ENCODE data around the gene GNL3. TPM values are rescaled to one million over a fixed set of nuclear protein-coding genes. Genes with fewer than 3 reads are reported as not detected.

The GNL3 gene
- total RNA-seq, 1 experiment from 2014 or later: 92.6 TPM

GRCh38 chr3:52678265-52679198 is 7.3 kb upstream of the GNL3 start:
- Histone ChIP-seq H3K27me3 (replicated peaks) (no peaks in the 10 kb centered on the region), H3K9me3 (replicated peaks) (no peaks in the 10 kb centered on the region), H3K4me3 (no peak overlapping the region), H3K4me1 (replicated peaks) (0 out of 2 replicates have a peak, but pooled peaks cover 4% of the 10 kb centered on the region), H3K36me3 (peaks cover 59% of the 10 kb centered on the region), H3K27ac (no peak overlapping the region)
- no peak for DNase-seq (ENCODE audit: low read depth in 1 of 2, low spot score in 2 of 2)

GRCh38 chr3:52679199-52679538 is 6.7 kb upstream of the GNL3 start:
- peaks cover 58% of the 10 kb centered on the region for H3K36me3 ChIP-seq
- no peaks in the 10 kb centered on the region for H3K9me3 ChIP-seq (replicated peaks)
- no peak overlapping the region for H3K4me3 ChIP-seq
- no peaks in the 10 kb centered on the region for H3K27me3 ChIP-seq (replicated peaks)
- no peak overlapping the region for H3K27ac ChIP-seq
- H3K4me1 ChIP-seq (replicated peaks): 0 out of 2 replicates have a peak, but pooled peaks cover 4% of the 10 kb centered on the region
- no peak for DNase-seq (ENCODE audit: low read depth in 1 of 2, low spot score in 2 of 2)

GRCh38 chr3:52679811-52680210 is 6.0 kb upstream of the GNL3 start:
- H3K27me3 ChIP-seq (replicated peaks): no peaks in the 10 kb centered on the region
- H3K9me3 ChIP-seq (replicated peaks): no peaks in the 10 kb centered on the region
- no peak overlapping the region for H3K4me3 ChIP-seq
- DNase-seq (ENCODE audit: low read depth in 1 of 2, low spot score in 2 of 2): no peak
- H3K36me3 ChIP-seq: peaks cover 56% of the 10 kb centered on the region
- H3K27ac ChIP-seq: no peak overlapping the region
- H3K4me1 ChIP-seq (replicated peaks): peaks cover 7% of the 10 kb centered on the region; the same call in 1 of the 2 replicates

DNA sequence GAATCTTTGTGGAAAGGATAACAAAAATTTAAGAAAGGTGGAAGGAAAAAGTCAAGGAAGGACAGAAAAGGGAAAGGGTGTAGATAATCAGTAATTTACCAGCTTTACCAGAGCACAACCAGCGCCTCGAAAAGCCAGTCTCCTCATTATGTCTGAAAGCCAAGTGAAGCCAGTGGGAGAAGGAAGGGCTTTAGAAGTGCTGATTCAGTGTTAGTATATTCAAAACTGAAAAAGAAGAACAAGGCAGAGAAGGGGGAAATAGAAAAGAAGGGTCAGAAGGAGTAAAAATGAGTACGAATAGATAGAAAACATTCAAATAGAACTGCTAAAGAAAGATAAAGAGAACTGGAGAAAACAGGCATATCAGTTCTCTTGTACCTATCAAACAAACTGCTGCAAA is 4.2 kb upstream of the GNL3 start:
- no peak overlapping the region for H3K27ac ChIP-seq
- peaks cover 8% of the 10 kb centered on the region; the same call in 1 of the 2 replicates for H3K4me1 ChIP-seq (replicated peaks)
- DNase-seq (ENCODE audit: low read depth in 1 of 2, low spot score in 2 of 2): no peak
- H3K4me3 ChIP-seq: no peak overlapping the region
- no peaks in the 10 kb centered on the region for H3K27me3 ChIP-seq (replicated peaks)
- no peaks in the 10 kb centered on the region for H3K9me3 ChIP-seq (replicated peaks)
- H3K36me3 ChIP-seq: peaks cover 57% of the 10 kb centered on the region

GRCh38 chr3:52682016-52682415 is 3.8 kb upstream of the GNL3 start:
- no peaks in the 10 kb centered on the region for H3K9me3 ChIP-seq (replicated peaks)
- H3K27me3 ChIP-seq (replicated peaks): no peaks in the 10 kb centered on the region
- H3K4me1 ChIP-seq (replicated peaks): peaks cover 12% of the 10 kb centered on the region; the same call in 1 of the 2 replicates
- no peak overlapping the region for H3K27ac ChIP-seq
- no peak for DNase-seq (ENCODE audit: low read depth in 1 of 2, low spot score in 2 of 2)
- peaks cover 57% of the 10 kb centered on the region for H3K36me3 ChIP-seq
- H3K4me3 ChIP-seq: no peak overlapping the region

GRCh38 chr3:52683611-52684010 is 2.2 kb upstream of the GNL3 start:
- H3K36me3 ChIP-seq: peaks cover 59% of the 10 kb centered on the region
- no peak for DNase-seq (ENCODE audit: low read depth in 1 of 2, low spot score in 2 of 2)
- H3K4me1 ChIP-seq (replicated peaks): peaks cover 15% of the 10 kb centered on the region; the same call in 1 of the 2 replicates
- no peak overlapping the region for H3K4me3 ChIP-seq
- no peaks in the 10 kb centered on the region for H3K9me3 ChIP-seq (replicated peaks)
- no peaks in the 10 kb centered on the region for H3K27me3 ChIP-seq (replicated peaks)
- H3K27ac ChIP-seq: no peak overlapping the region

DNA sequence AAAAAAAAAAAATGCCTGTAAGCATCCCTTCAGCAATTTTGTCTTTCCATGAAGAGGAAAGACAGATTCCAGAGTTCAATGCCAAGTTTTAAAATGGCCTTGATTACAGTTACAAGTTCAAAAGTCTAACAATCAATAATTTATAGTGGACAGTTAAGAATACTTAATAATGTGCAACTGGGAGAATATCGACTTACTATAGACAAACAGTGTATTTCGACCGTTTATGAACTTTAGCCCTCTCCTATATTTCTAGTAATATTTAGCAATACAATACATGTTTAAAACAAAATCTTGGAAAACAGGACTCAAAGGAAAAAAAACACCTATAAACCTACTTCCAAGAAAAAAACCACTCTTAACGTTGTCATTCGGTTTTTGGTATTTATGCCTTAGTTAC is 1.6 kb upstream of the GNL3 start:
- H3K4me1 ChIP-seq (replicated peaks): peaks cover 12% of the 10 kb centered on the region; the same call in 1 of the 2 replicates
- H3K9me3 ChIP-seq (replicated peaks): no peaks in the 10 kb centered on the region
- H3K36me3 ChIP-seq: peaks cover 59% of the 10 kb centered on the region
- DNase-seq (ENCODE audit: low read depth in 1 of 2, low spot score in 2 of 2): no peak
- no peaks in the 10 kb centered on the region for H3K27me3 ChIP-seq (replicated peaks)
- no peak overlapping the region for H3K4me3 ChIP-seq
- H3K27ac ChIP-seq: no peak overlapping the region

GRCh38 chr3:52685285-52685708 is 535 bp upstream of the GNL3 start:
- no peaks in the 10 kb centered on the region for H3K9me3 ChIP-seq (replicated peaks)
- H3K27me3 ChIP-seq (replicated peaks): no peaks in the 10 kb centered on the region
- peak overlapping the region; percentile 92 for H3K4me3 ChIP-seq
- DNase-seq (ENCODE audit: low read depth in 1 of 2, low spot score in 2 of 2): peak; percentile 38 to 61
- peaks cover 61% of the 10 kb centered on the region for H3K36me3 ChIP-seq
- H3K27ac ChIP-seq: peak overlapping the region; percentile 95
- H3K4me1 ChIP-seq (replicated peaks): peaks cover 12% of the 10 kb centered on the region; the same call in 1 of the 2 replicates

- no peaks in the 10 kb centered on the region for H3K27me3 ChIP-seq (replicated peaks)
- DNase-seq (ENCODE audit: low read depth in 1 of 2, low spot score in 2 of 2): no peak
- H3K27ac ChIP-seq: no peak overlapping the region
- no peaks in the 10 kb centered on the region for H3K9me3 ChIP-seq (replicated peaks)
- H3K36me3 ChIP-seq: peaks cover 79% of the 10 kb centered on the region
- peaks cover 12% of the 10 kb centered on the region; the same call in 1 of the 2 replicates for H3K4me1 ChIP-seq (replicated peaks)
- H3K4me3 ChIP-seq: no peak overlapping the region
Observed at GRCh38 chr3:52688266-52688665, 2.4 kb downstream of the GNL3 start.

- H3K27me3 ChIP-seq (replicated peaks): no peaks in the 10 kb centered on the region
- H3K36me3 ChIP-seq: peaks cover 88% of the 10 kb centered on the region
- H3K27ac ChIP-seq: no peak overlapping the region
- peaks cover 12% of the 10 kb centered on the region; the same call in 1 of the 2 replicates for H3K4me1 ChIP-seq (replicated peaks)
- no peak for DNase-seq (ENCODE audit: low read depth in 1 of 2, low spot score in 2 of 2)
- H3K4me3 ChIP-seq: no peak overlapping the region
- no peaks in the 10 kb centered on the region for H3K9me3 ChIP-seq (replicated peaks)
Observed at GRCh38 chr3:52689151-52689550, 3.3 kb downstream of the GNL3 start.

- Histone ChIP-seq H3K9me3 (replicated peaks) (no peaks in the 10 kb centered on the region), H3K27ac (no peak overlapping the region), H3K4me3 (no peak overlapping the region), H3K4me1 (replicated peaks) (peaks cover 9% of the 10 kb centered on the region; the same call in 1 of the 2 replicates), H3K36me3 (peaks cover 99% of the 10 kb centered on the region), H3K27me3 (replicated peaks) (no peaks in the 10 kb centered on the region)
- no peak for DNase-seq (ENCODE audit: low read depth in 1 of 2, low spot score in 2 of 2)
Observed at GRCh38 chr3:52690560-52690959, 4.7 kb downstream of the GNL3 start.

- Histone ChIP-seq H3K4me3 (no peak overlapping the region), H3K4me1 (replicated peaks) (no peaks in the 10 kb centered on the region), H3K27me3 (replicated peaks) (no peaks in the 10 kb centered on the region), H3K36me3 (peaks cover 100% of the 10 kb centered on the region), H3K27ac (no peak overlapping the region), H3K9me3 (replicated peaks) (no peaks in the 10 kb centered on the region)
- DNase-seq (ENCODE audit: low read depth in 1 of 2, low spot score in 2 of 2): no peak
Observed at GRCh38 chr3:52693071-52693470, 7.2 kb downstream of the GNL3 start.

GRCh38 chr3:52694528-52695189 is 8.8 kb downstream of the GNL3 start:
- no peak for DNase-seq (ENCODE audit: low read depth in 1 of 2, low spot score in 2 of 2)
- Histone ChIP-seq H3K9me3 (replicated peaks) (no peaks in the 10 kb centered on the region), H3K36me3 (peaks cover 84% of the 10 kb centered on the region), H3K27ac (no peak overlapping the region), H3K4me1 (replicated peaks) (no peaks in the 10 kb centered on the region), H3K27me3 (replicated peaks) (no peaks in the 10 kb centered on the region), H3K4me3 (no peak overlapping the region)
